ENCODE data around the gene BACH2. TPM values are rescaled to one million over a fixed set of nuclear protein-coding genes. Genes with fewer than 3 reads are reported as not detected.
"Not testable (repeated sequence)": the region's sequence is repeated elsewhere in the genome, so short reads cannot be mapped to it uniquely, and the experiment has no call there.

BACH2 gene
- total and polyA plus RNA-seq, 2 experiments from 2014 or later = 5.4 to 5.6 TPM

- no peaks in the 10 kb centered on the region for H3K4me1 ChIP-seq (ENCODE audit: low read depth)
- TF ChIP-seq CTCF (IDR thresholded peaks at IDR 0.05; ENCODE audit: low read depth, low read length) = no peak
Measured at GRCh38 chr6:89917216-89917615, 379.4 kb downstream of the BACH2 start.

GRCh38 chr6:89916136-89916920 lies 380.3 kb downstream of the BACH2 start:
- no peaks in the 10 kb centered on the region for H3K36me3 ChIP-seq
- H3K9me3 ChIP-seq (ENCODE audit: low read depth) = no peaks in the 10 kb centered on the region
- no peak for DNase-seq (ENCODE audit: low read depth in 1 of 2, low spot score in 1 of 2)
- TF ChIP-seq CTCF (IDR thresholded peaks at IDR 0.05; ENCODE audit: low read depth, low read length) = no peak
- H3K27me3 ChIP-seq = no peaks in the 10 kb centered on the region
- no peaks in the 10 kb centered on the region for H3K4me1 ChIP-seq (ENCODE audit: low read depth)
- no peak overlapping the region for H3K4me3 ChIP-seq
- H3K27ac ChIP-seq = no peak overlapping the region

More at GRCh38 chr6:89917216-89917615, 379.4 kb downstream of the BACH2 start:
- DNase-seq (ENCODE audit: low read depth in 1 of 2, low spot score in 1 of 2) = no peak
- Histone ChIP-seq H3K4me3 (no peak overlapping the region), H3K27ac (no peak overlapping the region), H3K36me3 (no peaks in the 10 kb centered on the region), H3K27me3 (no peaks in the 10 kb centered on the region), H3K9me3 (ENCODE audit: low read depth) (no peaks in the 10 kb centered on the region)

GRCh38 chr6:89910902-89911240 lies 385.8 kb downstream of the BACH2 start:
- Histone ChIP-seq H3K9me3 (ENCODE audit: low read depth) (no peaks in the 10 kb centered on the region), H3K4me3 (no peak overlapping the region), H3K36me3 (no peaks in the 10 kb centered on the region), H3K27ac (no peak overlapping the region), H3K27me3 (no peaks in the 10 kb centered on the region), H3K4me1 (ENCODE audit: low read depth) (no peaks in the 10 kb centered on the region)
- TF ChIP-seq CTCF (IDR thresholded peaks at IDR 0.05; ENCODE audit: low read depth, low read length) = no peak
- DNase-seq (ENCODE audit: low read depth in 1 of 2, low spot score in 1 of 2) = no peak

- not testable (repeated sequence) for H3K9me3 ChIP-seq (ENCODE audit: low read depth); H3K27me3 ChIP-seq; H3K27ac ChIP-seq; H3K4me3 ChIP-seq; H3K4me1 ChIP-seq (ENCODE audit: low read depth); DNase-seq (ENCODE audit: low read depth in 1 of 2, low spot score in 1 of 2); H3K36me3 ChIP-seq
Measured at GRCh38 chr6:89910001-89910901, 386.4 kb downstream of the BACH2 start.

GRCh38 chr6:89895276-89895874 lies 401.3 kb downstream of the BACH2 start:
- DNase-seq (ENCODE audit: low read depth in 1 of 2, low spot score in 1 of 2) = peak; percentile 74 to 89
- H3K27me3 ChIP-seq = peaks cover 10% of the 10 kb centered on the region
- TF ChIP-seq CTCF (IDR thresholded peaks at IDR 0.05; ENCODE audit: low read depth, low read length) = no peak
- H3K9me3 ChIP-seq (ENCODE audit: low read depth) = no peaks in the 10 kb centered on the region
- H3K4me1 ChIP-seq (ENCODE audit: low read depth) = no peaks in the 10 kb centered on the region
- H3K4me3 ChIP-seq = no peak overlapping the region
- H3K36me3 ChIP-seq = no peaks in the 10 kb centered on the region
- H3K27ac ChIP-seq = no peak overlapping the region
